H1 (cell line): ENCODE data around the gene ZNF747. TPM values are rescaled to one million over a fixed set of nuclear protein-coding genes. Genes with fewer than 3 reads are reported as not detected.

Experiments
- ASH2L ChIP-seq: fragments of 200-600, 300-600 bp; sonication (generic); IDR thresholded peaks from one replicate; pipeline ENCODE4 v1.7.1; 2017; ENCODE audit warnings: low read length
- ATF3 ChIP-seq: IDR thresholded peaks from 2 replicates; pipeline ENCODE4 v1.6.1; 2011; ENCODE audit warnings: low read depth, mild to moderate bottlenecking, low read length; ENCODE audit not compliant: insufficient read depth
- BACH1 ChIP-seq: IDR thresholded peaks from 2 replicates; pipeline ENCODE4 v1.6.1; 2012; ENCODE audit warnings: low read length, improper control_type of control experiment
- CTBP2 ChIP-seq: IDR thresholded peaks from 2 replicates; pipeline ENCODE4 v1.7.0; 2011; ENCODE audit warnings: borderline replicate concordance, mild to moderate bottlenecking, moderate library complexity, mixed read lengths, low read length; ENCODE audit not compliant: insufficient read depth, insufficient read length
- RXRA ChIP-seq: IDR thresholded peaks from 2 replicates; pipeline ENCODE4 v1.6.1; 2011; ENCODE audit warnings: low read depth, mild to moderate bottlenecking, low read length, moderate library complexity; ENCODE audit not compliant: insufficient read depth
- TAF1 ChIP-seq: IDR thresholded peaks from 2 replicates; pipeline ENCODE4 v1.6.1; 2011; ENCODE audit warnings: mild to moderate bottlenecking, low read depth, low read length
- polyA plus RNA-seq, 7 experiments: library from polyadenylated mRNA; depleted of rRNA in 3 of 7; stranded (reverse) in 5 of 7; unstranded in 2 of 7; fragments of >200 nt in 5 of 7; fragments of 200-250 nt in 2 of 7; gene quantifications; 1 replicate in 5 of 7; 2 replicates in 1 of 7; 4 replicates in 1 of 7; pipeline versions ENCODE4 v1.2.1 to v1.2.3, GENCODE V29; 2011 to 2013; ENCODE audit warnings: missing spikeins in 2 of 7, mixed read lengths in 2 of 7
- total RNA-seq: library from RNA; stranded (reverse); fragmentation: NEBNext Ultra II Directional; extraction: Animal tissue kit (Norgen Biotek cat#: 25700); gene quantifications from 2 replicates; pipeline ENCODE4 v1.2.1, GENCODE V29; 2021

ZNF747 gene
- total and polyA plus RNA-seq, 2 of the 8 experiments (the other 6 are each of a cell fraction or from before 2014, with no cell fraction given), result 9.9 to 10.3 TPM

- TF ChIP-seq CTBP2 (no peak), ASH2L (peak; percentile 53), RXRA (no peak), ATF3 (no peak), TAF1 (0 out of 2 replicates have a peak, but pooled peaks have one; percentile 28), BACH1 (no peak)
These were observed 26.6 kb upstream of the ZNF747 start (continued) for GRCh38 chr16:30561089-30561816.
